Measurements from ENCODE around the gene ADCY9. TPM values are rescaled to one million over a fixed set of nuclear protein-coding genes. Genes with fewer than 3 reads are reported as not detected.

Gene ADCY9
- polyA plus RNA-seq, 1 experiment = 16.0 TPM

- ChIA-PET POLR2A (interaction anchor here (0.7 kb wide), 1 partner anchor 138 kb away, joined by 4 read pairs; no protein-coding TSS in a partner anchor), CTCF (interaction anchor here (0.6 to 1.2 kb wide), 3 partner anchors 43 to 1070 kb away, joined by 3 to 4 read pairs (median 3); no protein-coding TSS in a partner anchor)
- no peaks in the 10 kb centered on the region for H3K27me3 ChIP-seq (ENCODE audit: control insufficient read depth, insufficient read depth, low read length)
- no peak overlapping the region for H3K4me3 ChIP-seq (ENCODE audit: low read depth, low read length)
- no peak for TF ChIP-seq CTCF (IDR thresholded peaks at IDR 0.05; ENCODE audit: low read depth, low read length)
- no peaks in the 10 kb centered on the region for H3K9me3 ChIP-seq (ENCODE audit: control insufficient read depth, insufficient read depth, low read length)
- H3K27ac ChIP-seq (ENCODE audit: low read depth, low read length) = no peak overlapping the region
- DNase-seq (ENCODE audit: low read depth, low spot score) = no peak
Observed at GRCh38 chr16:4101421-4102219, 14.6 kb downstream of the ADCY9 start.

GRCh38 chr16:4098501-4098900 is 17.7 kb downstream of the ADCY9 start:
- no peaks in the 10 kb centered on the region for H3K27me3 ChIP-seq (ENCODE audit: control insufficient read depth, insufficient read depth, low read length)
- no peak overlapping the region for H3K27ac ChIP-seq (ENCODE audit: low read depth, low read length)
- no peak for TF ChIP-seq CTCF (IDR thresholded peaks at IDR 0.05; ENCODE audit: low read depth, low read length)
- DNase-seq (ENCODE audit: low read depth, low spot score) = no peak
- no peaks in the 10 kb centered on the region for H3K9me3 ChIP-seq (ENCODE audit: control insufficient read depth, insufficient read depth, low read length)
- no peak overlapping the region for H3K4me3 ChIP-seq (ENCODE audit: low read depth, low read length)
- ChIA-PET POLR2A (no interaction called here), CTCF (no interaction called here)

GRCh38 chr16:4097826-4098240 is 18.4 kb downstream of the ADCY9 start:
- POLR2A ChIA-PET = no interaction called here
- no peak for TF ChIP-seq CTCF (IDR thresholded peaks at IDR 0.05; ENCODE audit: low read depth, low read length)
- no peaks in the 10 kb centered on the region for H3K9me3 ChIP-seq (ENCODE audit: control insufficient read depth, insufficient read depth, low read length)
- CTCF ChIA-PET = interaction anchor here (1.6 kb wide), 1 partner anchor 31 kb away, joined by 3 read pairs; no protein-coding TSS in a partner anchor
- no peak overlapping the region for H3K27ac ChIP-seq (ENCODE audit: low read depth, low read length)
- H3K27me3 ChIP-seq (ENCODE audit: control insufficient read depth, insufficient read depth, low read length) = no peaks in the 10 kb centered on the region
- no peak overlapping the region for H3K4me3 ChIP-seq (ENCODE audit: low read depth, low read length)
- DNase-seq (ENCODE audit: low read depth, low spot score) = peak; percentile 26

- CTCF ChIA-PET = interaction anchor here (0.6 to 1.6 kb wide), 2 partner anchors 29 to 967 kb away, joined by 3 read pairs; no protein-coding TSS in a partner anchor
- POLR2A ChIA-PET = no interaction called here
- Histone ChIP-seq H3K27ac (ENCODE audit: low read depth, low read length) (no peak overlapping the region), H3K9me3 (ENCODE audit: control insufficient read depth, insufficient read depth, low read length) (no peaks in the 10 kb centered on the region), H3K27me3 (ENCODE audit: control insufficient read depth, insufficient read depth, low read length) (no peaks in the 10 kb centered on the region), H3K4me3 (ENCODE audit: low read depth, low read length) (no peak overlapping the region)
- DNase-seq (ENCODE audit: low read depth, low spot score) = no peak
- no peak for TF ChIP-seq CTCF (IDR thresholded peaks at IDR 0.05; ENCODE audit: low read depth, low read length)
Observed at GRCh38 chr16:4096509-4096908, 19.7 kb downstream of the ADCY9 start.

- H3K27me3 ChIP-seq (ENCODE audit: control insufficient read depth, insufficient read depth, low read length) = no peaks in the 10 kb centered on the region
- DNase-seq (ENCODE audit: low read depth, low spot score) = no peak
- ChIA-PET POLR2A (no interaction called here), CTCF (interaction anchor here (1.1 kb wide), 1 partner anchor 154 kb away, joined by 4 read pairs; no protein-coding TSS in a partner anchor)
- no peak overlapping the region for H3K4me3 ChIP-seq (ENCODE audit: low read depth, low read length)
- no peak for TF ChIP-seq CTCF (IDR thresholded peaks at IDR 0.05; ENCODE audit: low read depth, low read length)
- H3K9me3 ChIP-seq (ENCODE audit: control insufficient read depth, insufficient read depth, low read length) = no peaks in the 10 kb centered on the region
- H3K27ac ChIP-seq (ENCODE audit: low read depth, low read length) = no peak overlapping the region
Observed at GRCh38 chr16:4094127-4094773, 22.0 kb downstream of the ADCY9 start.

Data from AG04450 (cell line).